ENCODE results near the gene ATPAF1.

Gene ATPAF1

GRCh38 chr1:46659307-46659870, 8.8 kb downstream of the ATPAF1 start:
- Histone ChIP-seq H3K4me2 (ENCODE audit: low read length) (no peak overlapping the region), H3K9ac (ENCODE audit: low read length) (no peak overlapping the region), H2AFZ (ENCODE audit: low read length) (no peak overlapping the region), H4K20me1 (ENCODE audit: insufficient read depth, low read length) (no peaks in the 10 kb centered on the region), H3K9me3 (ENCODE audit: low read length) (no peaks in the 10 kb centered on the region), H3K9me2 (ENCODE audit: low read depth, low read length) (no peaks in the 10 kb centered on the region), H3F3A (ENCODE audit: insufficient read depth, low read length) (no peaks in the 10 kb centered on the region), H3K36me3 (ENCODE audit: insufficient read depth, low read length) (peaks cover 48% of the 10 kb centered on the region), H3K27me3 (ENCODE audit: insufficient read depth, low read length) (no peaks in the 10 kb centered on the region), H3K27ac (ENCODE audit: low read depth, low read length, poor library complexity, severe bottlenecking) (no peak overlapping the region), H3K4me1 (ENCODE audit: insufficient read depth, low read length, severe bottlenecking) (no peaks in the 10 kb centered on the region), H3K4me3 (ENCODE audit: low read depth, low read length, poor library complexity, severe bottlenecking) (no peak overlapping the region), H3K79me2 (ENCODE audit: insufficient read depth, low read length) (no peaks in the 10 kb centered on the region)
- TF ChIP-seq EZH2 (IDR thresholded peaks at IDR 0.05; ENCODE audit: borderline replicate concordance, low read length): no peak
- TF ChIP-seq, protein P1, sequence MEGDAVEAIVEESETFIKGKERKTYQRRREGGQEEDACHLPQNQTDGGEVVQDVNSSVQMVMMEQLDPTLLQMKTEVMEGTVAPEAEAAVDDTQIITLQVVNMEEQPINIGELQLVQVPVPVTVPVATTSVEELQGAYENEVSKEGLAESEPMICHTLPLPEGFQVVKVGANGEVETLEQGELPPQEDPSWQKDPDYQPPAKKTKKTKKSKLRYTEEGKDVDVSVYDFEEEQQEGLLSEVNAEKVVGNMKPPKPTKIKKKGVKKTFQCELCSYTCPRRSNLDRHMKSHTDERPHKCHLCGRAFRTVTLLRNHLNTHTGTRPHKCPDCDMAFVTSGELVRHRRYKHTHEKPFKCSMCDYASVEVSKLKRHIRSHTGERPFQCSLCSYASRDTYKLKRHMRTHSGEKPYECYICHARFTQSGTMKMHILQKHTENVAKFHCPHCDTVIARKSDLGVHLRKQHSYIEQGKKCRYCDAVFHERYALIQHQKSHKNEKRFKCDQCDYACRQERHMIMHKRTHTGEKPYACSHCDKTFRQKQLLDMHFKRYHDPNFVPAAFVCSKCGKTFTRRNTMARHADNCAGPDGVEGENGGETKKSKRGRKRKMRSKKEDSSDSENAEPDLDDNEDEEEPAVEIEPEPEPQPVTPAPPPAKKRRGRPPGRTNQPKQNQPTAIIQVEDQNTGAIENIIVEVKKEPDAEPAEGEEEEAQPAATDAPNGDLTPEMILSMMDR (IDR thresholded peaks at IDR 0.05; ENCODE audit: low read length): no peak

GRCh38 chr1:46657775-46658174, 10.4 kb downstream of the ATPAF1 start:
- TF ChIP-seq, protein P1 (IDR thresholded peaks at IDR 0.05; ENCODE audit: low read length): no peak
- TF ChIP-seq EZH2 (IDR thresholded peaks at IDR 0.05; ENCODE audit: borderline replicate concordance, low read length): no peak
- Histone ChIP-seq H3F3A (ENCODE audit: insufficient read depth, low read length) (no peaks in the 10 kb centered on the region), H3K4me2 (ENCODE audit: low read length) (no peak overlapping the region), H3K27me3 (ENCODE audit: insufficient read depth, low read length) (no peaks in the 10 kb centered on the region), H3K36me3 (ENCODE audit: insufficient read depth, low read length) (peaks cover 38% of the 10 kb centered on the region), H3K27ac (ENCODE audit: low read depth, low read length, poor library complexity, severe bottlenecking) (no peak overlapping the region), H3K9me2 (ENCODE audit: low read depth, low read length) (no peaks in the 10 kb centered on the region), H3K79me2 (ENCODE audit: insufficient read depth, low read length) (no peaks in the 10 kb centered on the region), H3K9me3 (ENCODE audit: low read length) (no peaks in the 10 kb centered on the region), H2AFZ (ENCODE audit: low read length) (no peak overlapping the region), H3K4me1 (ENCODE audit: insufficient read depth, low read length, severe bottlenecking) (no peaks in the 10 kb centered on the region), H3K9ac (ENCODE audit: low read length) (no peak overlapping the region), H4K20me1 (ENCODE audit: insufficient read depth, low read length) (no peaks in the 10 kb centered on the region), H3K4me3 (ENCODE audit: low read depth, low read length, poor library complexity, severe bottlenecking) (no peak overlapping the region)

DNA sequence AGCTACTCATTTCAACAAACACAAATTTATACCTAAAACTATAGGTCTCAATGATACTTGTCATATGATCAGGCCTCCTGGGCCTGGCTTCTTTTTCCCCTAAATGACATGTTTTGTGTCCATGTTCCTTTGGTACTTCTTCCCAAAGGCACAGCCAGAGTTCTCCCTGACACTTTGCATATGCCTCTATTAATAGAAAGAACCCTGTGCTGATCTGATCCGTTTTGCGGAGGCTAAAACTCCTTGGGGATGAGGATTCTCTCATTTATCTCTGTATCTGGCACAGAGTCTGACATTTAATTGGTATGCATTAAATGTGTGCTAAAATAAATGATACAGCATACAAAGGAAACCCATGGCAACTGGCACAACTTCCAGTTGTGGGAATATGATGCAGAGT, 11.5 kb downstream of the ATPAF1 start:
- Histone ChIP-seq H3K9me3 (ENCODE audit: low read length) (no peaks in the 10 kb centered on the region), H3K27me3 (ENCODE audit: insufficient read depth, low read length) (no peaks in the 10 kb centered on the region), H3K9me2 (ENCODE audit: low read depth, low read length) (no peaks in the 10 kb centered on the region), H2AFZ (ENCODE audit: low read length) (no peak overlapping the region), H3K27ac (ENCODE audit: low read depth, low read length, poor library complexity, severe bottlenecking) (no peak overlapping the region), H4K20me1 (ENCODE audit: insufficient read depth, low read length) (no peaks in the 10 kb centered on the region), H3K4me1 (ENCODE audit: insufficient read depth, low read length, severe bottlenecking) (no peaks in the 10 kb centered on the region), H3K36me3 (ENCODE audit: insufficient read depth, low read length) (peaks cover 42% of the 10 kb centered on the region), H3K4me2 (ENCODE audit: low read length) (no peak overlapping the region), H3F3A (ENCODE audit: insufficient read depth, low read length) (no peaks in the 10 kb centered on the region), H3K4me3 (ENCODE audit: low read depth, low read length, poor library complexity, severe bottlenecking) (no peak overlapping the region), H3K9ac (ENCODE audit: low read length) (no peak overlapping the region), H3K79me2 (ENCODE audit: insufficient read depth, low read length) (no peaks in the 10 kb centered on the region)
- TF ChIP-seq, protein P1 (IDR thresholded peaks at IDR 0.05; ENCODE audit: low read length): no peak
- TF ChIP-seq EZH2 (IDR thresholded peaks at IDR 0.05; ENCODE audit: borderline replicate concordance, low read length): no peak
